Measurements from ENCODE around the gene PPM1H.

PPM1H gene

DNA sequence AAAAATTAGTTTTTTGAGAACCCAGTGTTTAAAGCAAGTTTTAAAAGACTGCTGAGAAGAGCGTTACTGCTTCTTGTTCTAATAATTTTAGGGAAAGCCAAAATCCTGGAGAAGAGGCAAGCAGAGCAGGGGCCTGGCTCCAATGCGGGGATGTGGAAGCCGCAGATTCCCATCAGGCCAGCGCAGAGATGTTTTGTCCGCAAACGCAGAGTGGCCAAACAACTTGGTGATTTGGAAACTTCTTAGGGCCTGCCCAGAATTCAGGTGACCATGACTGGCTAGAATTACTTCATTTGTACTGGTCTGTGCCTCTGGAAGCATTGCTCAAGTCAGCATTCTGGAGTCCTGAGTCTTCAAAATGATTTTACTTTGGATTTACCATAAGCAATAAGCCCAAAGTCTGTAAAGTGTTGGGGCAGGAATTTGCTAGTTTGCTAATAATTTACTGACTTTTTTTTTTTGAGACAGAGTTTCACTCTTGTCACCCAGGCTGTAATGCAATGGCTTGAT lies 208.4 kb downstream of the PPM1H start:
- no peak for DNase-seq

DNA sequence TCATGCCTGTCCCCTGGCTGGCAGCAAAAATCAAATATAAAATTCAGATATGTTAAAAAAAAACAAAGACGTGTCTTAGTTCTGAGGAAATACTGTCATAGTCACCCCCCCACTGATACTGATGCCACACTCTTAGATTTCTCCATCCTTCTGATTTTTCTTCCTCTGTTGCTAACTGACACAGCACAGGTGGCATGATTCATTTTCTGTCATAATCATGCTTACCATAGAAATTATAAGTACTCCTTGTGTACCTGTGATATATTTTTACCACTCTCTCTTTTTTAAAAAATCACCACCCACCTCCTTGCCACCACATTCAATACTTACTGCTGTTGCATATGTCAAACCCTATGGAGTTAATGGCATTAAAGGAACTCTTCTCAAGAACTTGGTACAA lies 209.2 kb downstream of the PPM1H start:
- DNase-seq: no peak

GRCh38 chr12:62724947-62725451 lies 210.0 kb downstream of the PPM1H start:
- no peak for DNase-seq

DNA sequence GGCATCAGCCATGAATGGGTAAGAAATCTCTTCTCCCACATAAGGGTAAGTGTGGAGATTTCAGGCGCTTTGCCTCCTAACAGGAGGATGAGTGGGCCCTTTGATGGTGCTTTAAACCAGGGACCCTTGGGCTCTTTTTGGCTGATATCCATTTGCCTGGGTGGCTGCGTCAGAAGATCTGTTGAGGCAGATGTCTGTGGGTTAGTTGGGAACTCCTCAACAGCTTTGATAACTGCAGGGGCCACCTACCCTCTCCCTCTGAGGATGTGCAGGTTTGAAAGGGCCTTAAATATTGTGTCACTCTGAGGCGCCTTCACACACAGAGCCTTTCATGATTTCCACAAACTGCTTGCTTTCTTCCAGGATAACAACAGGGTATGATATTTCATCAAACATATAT lies 210.7 kb downstream of the PPM1H start:
- DNase-seq: no peak

- peak; percentile 54 for DNase-seq
These were observed 211.8 kb downstream of the PPM1H start for GRCh38 chr12:62722971-62723680.

DNA sequence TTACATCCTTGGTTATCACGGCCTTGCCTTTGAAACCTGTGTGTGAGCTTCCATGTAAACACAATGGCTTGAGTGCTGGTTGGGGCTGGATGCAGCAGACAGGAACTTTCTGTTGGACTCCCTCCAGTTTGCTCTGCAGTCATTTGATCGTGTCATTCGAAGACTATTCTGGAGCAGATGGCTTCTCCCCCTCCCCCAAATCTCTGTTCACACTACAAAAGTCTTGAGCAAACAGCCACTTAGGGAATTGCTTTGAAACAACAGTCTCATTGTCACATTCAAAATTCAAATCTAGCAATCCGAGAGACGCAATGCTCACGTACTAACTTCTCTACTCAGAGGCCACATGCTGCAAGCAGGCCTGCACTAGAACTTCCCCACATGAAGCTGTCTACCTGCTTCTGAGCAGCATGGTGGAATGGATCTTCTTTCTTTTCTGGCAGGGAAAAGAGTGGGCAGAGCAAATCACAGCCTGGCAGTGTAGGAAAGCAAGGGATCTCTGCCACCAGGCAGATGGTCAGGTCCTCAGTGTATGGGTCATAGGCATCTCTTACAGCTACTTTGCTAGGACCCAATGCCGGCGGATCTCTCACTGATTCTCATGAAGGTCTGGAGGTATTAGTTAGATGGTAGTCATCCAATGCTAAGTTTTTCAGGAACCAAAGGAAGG lies 214.2 kb downstream of the PPM1H start:
- DNase-seq: peak; percentile 44

DNA sequence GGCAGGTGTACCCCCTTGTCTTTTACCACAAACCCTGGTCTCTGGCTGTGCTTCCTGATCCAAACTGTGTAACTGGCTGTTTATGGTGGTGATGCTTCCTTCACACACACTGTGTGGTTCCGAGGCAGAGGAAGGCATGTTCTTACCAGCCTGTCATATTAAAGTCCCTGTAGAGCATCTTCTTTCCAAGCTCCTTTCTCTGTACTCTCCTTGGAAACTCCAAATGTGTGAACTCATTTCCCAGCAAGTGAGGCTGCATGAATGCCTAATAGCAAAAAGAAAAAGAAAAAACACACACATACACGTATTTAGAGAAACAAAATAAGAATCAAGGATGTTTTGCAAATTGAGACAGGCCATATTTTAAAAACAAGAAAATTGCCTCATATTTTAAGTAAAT lies 214.9 kb downstream of the PPM1H start:
- no peak for DNase-seq

- DNase-seq: no peak
These were observed 216.1 kb downstream of the PPM1H start for GRCh38 chr12:62718762-62719426.

DNA sequence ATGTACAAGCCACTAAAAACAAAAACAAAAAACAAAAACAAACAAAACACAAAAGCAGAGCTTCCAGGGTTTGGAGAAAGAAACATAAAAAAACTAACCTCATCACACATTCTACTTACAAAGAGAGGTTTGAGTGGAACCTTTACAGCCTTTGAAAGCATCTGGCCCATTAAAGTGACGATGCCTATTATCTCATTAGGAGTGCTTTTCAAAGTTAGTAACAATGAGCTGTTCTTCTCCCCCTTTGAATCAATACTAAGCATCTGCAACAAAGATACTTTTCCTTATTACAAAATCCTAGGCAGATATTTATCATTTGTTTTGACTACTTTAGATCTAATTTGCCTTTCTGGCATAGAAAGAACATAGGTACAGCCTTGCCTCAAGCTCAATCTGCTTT lies 217.3 kb downstream of the PPM1H start:
- no peak for DNase-seq

- no peak for DNase-seq
These were observed 218.0 kb downstream of the PPM1H start for GRCh38 chr12:62716866-62717525.

DNA sequence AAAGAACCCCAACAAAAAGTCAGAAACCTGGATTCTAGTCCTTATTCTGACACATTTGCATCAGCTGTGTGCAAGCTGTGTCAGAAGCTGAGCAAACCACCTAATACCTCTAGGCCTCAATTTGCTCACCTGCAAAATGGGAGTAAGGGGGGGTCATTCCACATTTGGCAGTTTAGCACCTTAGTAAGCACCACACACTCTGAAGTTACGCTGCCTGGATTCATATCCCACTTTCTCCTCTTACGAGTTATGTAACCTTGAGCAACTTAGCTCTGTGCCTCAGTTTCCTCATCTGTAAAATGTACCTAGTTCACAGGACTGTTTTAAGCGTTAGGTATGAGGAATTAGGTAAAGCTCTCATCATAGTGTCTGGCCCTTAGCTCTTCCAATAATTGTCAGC lies 218.9 kb downstream of the PPM1H start:
- no peak for DNase-seq

- DNase-seq: no peak
These were observed 219.9 kb downstream of the PPM1H start for GRCh38 chr12:62714774-62715721.

DNA sequence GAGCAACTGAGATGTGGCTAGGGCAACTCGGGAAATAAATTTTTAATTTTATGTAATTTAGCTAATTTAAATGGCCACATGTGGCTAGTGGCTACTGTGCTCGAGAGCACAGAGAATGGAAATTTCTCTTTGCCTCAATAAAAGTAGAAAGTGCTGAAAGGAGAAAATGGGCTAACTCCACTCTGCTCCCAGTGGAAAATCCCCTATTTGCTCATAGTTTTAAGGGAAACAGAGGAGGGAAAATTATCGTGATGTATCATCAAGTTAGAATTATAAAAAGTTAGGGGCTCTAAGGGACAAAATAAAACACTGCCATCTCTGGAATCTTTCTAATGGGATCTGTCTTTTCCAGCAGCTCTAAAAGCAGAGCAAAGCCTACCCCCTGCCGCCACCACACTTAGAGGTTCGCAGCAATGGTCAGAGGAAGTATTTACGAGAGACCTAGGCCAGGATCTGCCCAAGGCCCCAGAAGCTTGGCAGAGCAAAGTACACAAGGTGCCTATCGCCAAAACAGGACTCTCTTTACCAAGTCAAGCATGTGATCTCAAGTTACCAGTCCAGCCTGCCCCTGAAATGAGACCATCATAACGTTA lies 220.7 kb downstream of the PPM1H start:
- DNase-seq: no peak

DNA sequence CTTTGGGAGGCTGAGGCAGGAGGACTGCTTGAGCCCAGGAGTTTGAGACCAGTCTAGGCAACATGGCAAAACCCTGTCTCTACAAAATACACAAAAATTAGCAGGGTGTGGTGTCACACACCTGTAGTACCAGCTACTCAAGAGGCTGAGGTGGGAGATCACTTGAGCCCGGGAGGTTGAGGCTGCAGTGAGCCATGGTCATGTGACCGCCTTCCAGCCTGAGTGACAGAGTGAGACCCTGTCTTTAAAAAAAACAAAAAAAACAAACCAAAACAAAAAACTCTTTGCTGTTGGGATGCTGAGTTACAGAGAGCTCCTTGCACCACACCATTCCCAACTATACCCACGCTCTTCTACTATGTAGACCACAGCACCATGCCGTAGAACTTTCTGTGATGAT lies 221.2 kb downstream of the PPM1H start:
- no peak for DNase-seq

DNA sequence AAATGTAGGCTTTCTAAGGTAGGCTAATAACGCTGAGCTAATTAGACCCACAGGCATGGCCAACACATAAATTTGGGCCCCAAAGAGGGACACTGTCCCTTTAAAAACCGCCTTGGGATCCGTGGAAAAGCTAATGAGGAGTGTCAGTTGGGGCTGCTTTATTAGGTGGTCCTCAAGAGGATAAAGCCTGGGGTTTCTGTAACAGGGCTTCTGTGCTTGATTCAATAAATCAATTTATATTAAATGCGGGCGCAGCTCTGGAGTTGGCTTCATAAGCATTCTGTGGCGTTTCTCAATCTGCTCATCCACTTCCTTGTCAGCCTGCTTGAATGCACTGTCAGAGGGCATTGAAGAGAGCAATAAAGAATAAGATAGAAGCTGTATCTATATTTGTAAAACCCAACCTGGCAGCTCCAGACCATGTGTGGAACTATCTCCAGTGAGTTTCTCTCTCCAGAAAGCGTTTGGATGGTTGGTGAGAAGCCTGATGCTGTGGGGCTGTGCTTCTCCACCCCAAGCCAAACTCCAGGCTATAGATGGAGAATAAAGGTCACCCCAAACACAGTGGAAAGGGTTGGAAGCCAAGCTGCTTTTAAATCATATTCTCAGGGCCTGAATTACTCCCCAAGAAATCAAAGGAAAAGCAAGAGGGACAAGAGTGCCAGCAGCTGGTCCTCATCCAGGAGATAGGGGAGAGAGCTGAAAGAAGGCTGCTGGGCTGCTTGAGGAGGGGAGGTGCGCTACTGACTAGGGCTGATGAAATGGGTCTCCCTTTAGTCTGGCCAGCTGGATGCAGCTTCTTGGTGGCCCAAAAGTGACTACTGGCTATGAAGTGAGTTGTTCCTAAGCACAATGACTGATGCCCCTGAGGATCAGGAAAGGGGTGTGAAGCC lies 222.0 kb downstream of the PPM1H start:
- DNase-seq: no peak

DNA sequence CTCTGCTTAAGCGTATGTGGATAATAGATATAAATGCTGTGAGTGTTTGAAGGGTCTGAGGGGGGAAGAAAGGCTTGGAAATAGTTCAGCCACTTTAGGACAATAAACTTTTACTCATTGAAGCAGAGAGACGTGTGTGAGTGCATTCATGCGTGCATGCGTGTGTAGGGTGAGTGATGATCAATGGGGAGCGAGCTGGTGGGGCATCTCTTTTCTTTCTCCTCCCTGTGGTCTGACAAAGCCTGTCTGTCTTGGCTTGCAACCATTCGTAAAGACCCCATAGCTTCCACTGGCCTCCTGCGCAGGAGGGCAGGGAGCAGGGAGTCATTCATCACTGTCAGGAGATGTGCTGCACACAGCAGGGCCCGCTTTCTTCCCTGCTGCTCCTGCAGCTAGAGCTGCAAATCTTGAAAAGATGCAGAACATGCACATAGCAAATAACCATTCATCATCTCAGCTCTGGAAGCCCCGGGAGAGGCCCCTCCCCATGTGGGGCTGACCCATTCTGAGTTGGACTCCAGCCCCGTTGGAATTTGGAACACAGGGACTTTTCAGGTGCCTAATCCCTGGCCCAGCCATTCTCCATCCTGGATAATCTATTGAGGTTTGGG lies 223.2 kb downstream of the PPM1H start:
- DNase-seq: no peak

DNA sequence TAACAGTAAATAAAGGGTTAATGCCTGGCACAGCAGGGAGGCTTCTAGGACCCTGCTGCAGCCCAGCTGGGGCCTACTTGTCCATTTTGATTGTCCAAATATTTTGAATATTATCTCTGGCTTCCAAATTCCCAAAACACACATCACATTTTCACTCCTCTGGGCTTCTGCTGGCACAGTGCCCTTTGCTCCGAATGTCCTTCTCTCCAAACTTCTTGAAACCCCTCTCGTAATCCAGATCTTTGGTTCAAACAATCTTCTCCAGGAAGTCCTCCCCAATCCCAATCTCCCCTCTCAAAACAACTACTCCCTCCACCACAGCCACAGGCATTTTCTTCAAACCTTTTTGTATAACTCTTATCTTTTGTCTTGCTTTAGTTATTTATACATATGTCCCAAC lies 225.6 kb downstream of the PPM1H start:
- DNase-seq: no peak

GRCh38 chr12:62707939-62708338 lies 227.0 kb downstream of the PPM1H start:
- DNase-seq: no peak

- no peak for DNase-seq
These were observed 229.1 kb downstream of the PPM1H start for GRCh38 chr12:62705846-62706245.

- no peak for DNase-seq
These were observed 232.0 kb downstream of the PPM1H start for GRCh38 chr12:62703011-62703380.

Data from SHP77 treated with DMSO at 0.1 percent for 48 hours (cell line).